ENCODE measurements around the gene SDCCAG8. TPM values are rescaled to one million over a fixed set of nuclear protein-coding genes. Genes with fewer than 3 reads are reported as not detected.

The SDCCAG8 gene
- total RNA-seq, 3 donors from 2014 or later (not counting 1 experiment from before 2014, with no cell fraction given) = 17.8 to 28.3 (median 21.2) TPM

DNA sequence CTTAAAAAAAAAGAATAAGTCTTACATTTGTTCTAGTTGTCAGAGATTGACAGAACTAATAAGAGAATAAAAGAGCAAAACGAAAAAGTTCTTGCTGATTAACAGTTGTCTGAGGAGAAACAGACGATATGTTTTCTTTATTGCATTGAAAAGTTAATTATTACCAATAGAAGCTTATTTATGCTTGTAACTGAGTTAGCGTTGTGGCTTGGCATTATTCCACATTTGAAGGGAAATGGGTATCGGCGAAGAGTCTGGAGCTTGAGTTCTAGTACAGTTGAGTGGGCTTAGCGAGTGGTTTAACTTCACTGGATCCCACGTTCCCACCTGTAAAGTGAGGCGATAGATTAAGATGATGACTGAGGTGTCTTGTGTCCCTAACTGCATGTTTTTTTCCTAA is 109.0 kb downstream of the SDCCAG8 start:
- H3K27me3 Mint-ChIP-seq (ENCODE audit: low read depth in 2 of 2) = no peaks in the 10 kb centered on the region
- WGBS (ENCODE audit: insufficient coverage) = 99% methylated on average over 8 of the region's 8 CpGs
- TF ChIP-seq, protein P1, sequence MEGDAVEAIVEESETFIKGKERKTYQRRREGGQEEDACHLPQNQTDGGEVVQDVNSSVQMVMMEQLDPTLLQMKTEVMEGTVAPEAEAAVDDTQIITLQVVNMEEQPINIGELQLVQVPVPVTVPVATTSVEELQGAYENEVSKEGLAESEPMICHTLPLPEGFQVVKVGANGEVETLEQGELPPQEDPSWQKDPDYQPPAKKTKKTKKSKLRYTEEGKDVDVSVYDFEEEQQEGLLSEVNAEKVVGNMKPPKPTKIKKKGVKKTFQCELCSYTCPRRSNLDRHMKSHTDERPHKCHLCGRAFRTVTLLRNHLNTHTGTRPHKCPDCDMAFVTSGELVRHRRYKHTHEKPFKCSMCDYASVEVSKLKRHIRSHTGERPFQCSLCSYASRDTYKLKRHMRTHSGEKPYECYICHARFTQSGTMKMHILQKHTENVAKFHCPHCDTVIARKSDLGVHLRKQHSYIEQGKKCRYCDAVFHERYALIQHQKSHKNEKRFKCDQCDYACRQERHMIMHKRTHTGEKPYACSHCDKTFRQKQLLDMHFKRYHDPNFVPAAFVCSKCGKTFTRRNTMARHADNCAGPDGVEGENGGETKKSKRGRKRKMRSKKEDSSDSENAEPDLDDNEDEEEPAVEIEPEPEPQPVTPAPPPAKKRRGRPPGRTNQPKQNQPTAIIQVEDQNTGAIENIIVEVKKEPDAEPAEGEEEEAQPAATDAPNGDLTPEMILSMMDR (IDR thresholded peaks at IDR 0.05) = no peak
- intact Hi-C loops (cut with micrococcal nuclease) = no loop called here
- no peaks in the 10 kb centered on the region for H3K36me3 Mint-ChIP-seq
- Histone ChIP-seq H3K27me3 (ENCODE audit: control insufficient read depth, insufficient read depth, low read length) (no peaks in the 10 kb centered on the region), H3K9me3 (ENCODE audit: control insufficient read depth, insufficient read depth, low read length) (no peaks in the 10 kb centered on the region), H3K36me3 (ENCODE audit: control insufficient read depth, insufficient read depth, low read length) (no peaks in the 10 kb centered on the region), H3K4me3 (ENCODE audit: low read length) (no peak overlapping the region), H3K4me1 (ENCODE audit: control insufficient read depth, insufficient read depth, low read length) (no peaks in the 10 kb centered on the region), H3K27ac (ENCODE audit: low read length) (no peak overlapping the region)
- DNase-seq (no peak), ATAC-seq (no peak)
- no peak overlapping the region for H3K27ac Mint-ChIP-seq
- H3K4me3 Mint-ChIP-seq = no peak overlapping the region
- no peaks in the 10 kb centered on the region for H3K4me1 Mint-ChIP-seq
- H3K9me3 Mint-ChIP-seq = no peaks in the 10 kb centered on the region

DNA sequence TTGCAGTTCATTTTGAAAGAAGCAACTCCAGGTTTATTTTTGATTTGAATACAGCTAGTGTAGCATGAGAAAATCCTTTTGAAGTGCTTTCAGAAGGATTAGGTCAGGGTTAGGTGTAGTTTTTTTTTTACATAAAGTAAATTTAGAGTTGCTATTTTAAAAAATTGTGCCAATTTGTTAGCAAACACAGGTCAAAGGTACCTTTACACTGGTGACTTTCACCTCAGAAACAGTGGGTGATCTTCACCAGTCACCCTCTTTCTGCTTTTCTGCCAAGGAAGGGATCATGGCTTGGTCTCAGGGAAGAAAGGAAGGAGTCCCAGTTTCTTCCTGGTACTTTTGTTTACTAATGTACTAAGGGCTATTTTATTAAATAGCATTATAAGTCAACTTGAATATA is 111.5 kb downstream of the SDCCAG8 start:
- Histone ChIP-seq H3K4me3 (ENCODE audit: low read length) (no peak overlapping the region), H3K27me3 (ENCODE audit: control insufficient read depth, insufficient read depth, low read length) (no peaks in the 10 kb centered on the region), H3K9me3 (ENCODE audit: control insufficient read depth, insufficient read depth, low read length) (no peaks in the 10 kb centered on the region), H3K27ac (ENCODE audit: low read length) (no peak overlapping the region), H3K4me1 (ENCODE audit: control insufficient read depth, insufficient read depth, low read length) (no peaks in the 10 kb centered on the region), H3K36me3 (ENCODE audit: control insufficient read depth, insufficient read depth, low read length) (no peaks in the 10 kb centered on the region)
- no peak for DNase-seq
- Mint-ChIP-seq H3K4me3 (no peak overlapping the region), H3K4me1 (no peaks in the 10 kb centered on the region), H3K27me3 (ENCODE audit: low read depth in 2 of 2) (no peaks in the 10 kb centered on the region), H3K9me3 (no peaks in the 10 kb centered on the region), H3K27ac (no peak overlapping the region), H3K36me3 (no peaks in the 10 kb centered on the region)
- no peak for ATAC-seq
- intact Hi-C loops (cut with micrococcal nuclease) = no loop called here
- TF ChIP-seq, protein P1 (IDR thresholded peaks at IDR 0.05) = no peak

DNA sequence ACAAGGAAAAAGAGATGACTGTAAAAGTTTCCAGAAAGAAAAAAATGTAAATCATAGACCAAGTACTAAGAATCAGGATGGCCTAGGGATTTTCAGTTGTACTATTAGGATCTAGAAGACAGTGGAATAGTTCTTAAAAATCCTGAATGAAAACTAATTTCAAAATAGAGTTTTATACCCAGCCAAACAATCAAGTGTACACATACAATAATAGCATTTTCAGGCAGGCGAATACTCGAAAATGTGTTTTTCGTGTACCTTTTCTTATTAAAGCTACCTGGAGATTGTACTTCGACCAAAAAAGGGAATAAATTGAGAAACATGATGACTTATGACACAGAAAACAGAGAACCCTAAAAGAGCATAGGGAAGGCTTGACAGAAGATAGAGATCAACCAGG is 118.6 kb downstream of the SDCCAG8 start:
- DNase-seq (no peak), ATAC-seq (no peak)
- Mint-ChIP-seq H3K4me1 (no peaks in the 10 kb centered on the region), H3K27me3 (ENCODE audit: low read depth in 2 of 2) (no peaks in the 10 kb centered on the region), H3K36me3 (peaks cover 7% of the 10 kb centered on the region), H3K4me3 (no peak overlapping the region), H3K9me3 (peaks cover 0 to 7% of the 10 kb centered on the region in 2 donors), H3K27ac (no peak overlapping the region)
- Histone ChIP-seq H3K27ac (ENCODE audit: low read length) (no peak overlapping the region), H3K36me3 (ENCODE audit: control insufficient read depth, insufficient read depth, low read length) (peaks cover 5% of the 10 kb centered on the region), H3K4me3 (ENCODE audit: low read length) (no peak overlapping the region), H3K27me3 (ENCODE audit: control insufficient read depth, insufficient read depth, low read length) (no peaks in the 10 kb centered on the region), H3K9me3 (ENCODE audit: control insufficient read depth, insufficient read depth, low read length) (no peaks in the 10 kb centered on the region), H3K4me1 (ENCODE audit: control insufficient read depth, insufficient read depth, low read length) (no peaks in the 10 kb centered on the region)
- TF ChIP-seq, protein P1 (IDR thresholded peaks at IDR 0.05) = no peak
- 97% methylated on average over 4 of the region's 4 CpGs for WGBS (ENCODE audit: insufficient coverage)
- intact Hi-C loops (cut with micrococcal nuclease) = no loop called here

DNA sequence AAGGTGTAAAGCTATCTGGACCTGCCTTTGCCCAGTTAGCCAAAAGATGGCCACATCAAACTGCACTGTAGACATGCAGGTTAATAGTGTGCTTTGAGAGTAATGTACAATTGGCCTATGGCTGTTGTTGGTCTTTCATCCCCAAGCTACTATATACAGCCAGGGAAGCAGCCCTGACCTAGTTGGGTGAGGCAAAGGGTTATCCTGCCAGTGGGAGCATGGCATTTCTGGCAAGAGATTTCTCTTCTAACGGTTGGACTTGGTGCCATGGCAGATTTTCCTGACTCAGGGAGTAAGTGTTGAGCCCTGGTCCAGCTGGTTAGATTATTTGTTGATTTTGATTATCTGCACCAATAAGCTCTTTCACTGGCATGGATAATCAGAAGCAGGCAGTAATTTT is 119.8 kb downstream of the SDCCAG8 start:
- 91% methylated on average over 1 of the region's 1 CpG for WGBS (ENCODE audit: insufficient coverage)
- DNase-seq (no peak), ATAC-seq (no peak)
- no peaks in the 10 kb centered on the region for H3K27me3 Mint-ChIP-seq (ENCODE audit: low read depth in 2 of 2)
- no peak overlapping the region for H3K27ac Mint-ChIP-seq
- Histone ChIP-seq H3K27ac (ENCODE audit: low read length) (no peak overlapping the region), H3K36me3 (ENCODE audit: control insufficient read depth, insufficient read depth, low read length) (peaks cover 5% of the 10 kb centered on the region), H3K4me1 (ENCODE audit: control insufficient read depth, insufficient read depth, low read length) (no peaks in the 10 kb centered on the region), H3K4me3 (ENCODE audit: low read length) (no peak overlapping the region), H3K9me3 (ENCODE audit: control insufficient read depth, insufficient read depth, low read length) (no peaks in the 10 kb centered on the region), H3K27me3 (ENCODE audit: control insufficient read depth, insufficient read depth, low read length) (no peaks in the 10 kb centered on the region)
- peaks cover 0 to 7% of the 10 kb centered on the region in 2 donors for H3K9me3 Mint-ChIP-seq
- TF ChIP-seq, protein P1 (IDR thresholded peaks at IDR 0.05) = no peak
- H3K36me3 Mint-ChIP-seq = peaks cover 7% of the 10 kb centered on the region
- intact Hi-C loops (cut with micrococcal nuclease) = no loop called here
- no peak overlapping the region for H3K4me3 Mint-ChIP-seq
- no peaks in the 10 kb centered on the region for H3K4me1 Mint-ChIP-seq

All from natural killer cell (primary cell).